Measurements from ENCODE around the gene CCAR1.

DNA sequence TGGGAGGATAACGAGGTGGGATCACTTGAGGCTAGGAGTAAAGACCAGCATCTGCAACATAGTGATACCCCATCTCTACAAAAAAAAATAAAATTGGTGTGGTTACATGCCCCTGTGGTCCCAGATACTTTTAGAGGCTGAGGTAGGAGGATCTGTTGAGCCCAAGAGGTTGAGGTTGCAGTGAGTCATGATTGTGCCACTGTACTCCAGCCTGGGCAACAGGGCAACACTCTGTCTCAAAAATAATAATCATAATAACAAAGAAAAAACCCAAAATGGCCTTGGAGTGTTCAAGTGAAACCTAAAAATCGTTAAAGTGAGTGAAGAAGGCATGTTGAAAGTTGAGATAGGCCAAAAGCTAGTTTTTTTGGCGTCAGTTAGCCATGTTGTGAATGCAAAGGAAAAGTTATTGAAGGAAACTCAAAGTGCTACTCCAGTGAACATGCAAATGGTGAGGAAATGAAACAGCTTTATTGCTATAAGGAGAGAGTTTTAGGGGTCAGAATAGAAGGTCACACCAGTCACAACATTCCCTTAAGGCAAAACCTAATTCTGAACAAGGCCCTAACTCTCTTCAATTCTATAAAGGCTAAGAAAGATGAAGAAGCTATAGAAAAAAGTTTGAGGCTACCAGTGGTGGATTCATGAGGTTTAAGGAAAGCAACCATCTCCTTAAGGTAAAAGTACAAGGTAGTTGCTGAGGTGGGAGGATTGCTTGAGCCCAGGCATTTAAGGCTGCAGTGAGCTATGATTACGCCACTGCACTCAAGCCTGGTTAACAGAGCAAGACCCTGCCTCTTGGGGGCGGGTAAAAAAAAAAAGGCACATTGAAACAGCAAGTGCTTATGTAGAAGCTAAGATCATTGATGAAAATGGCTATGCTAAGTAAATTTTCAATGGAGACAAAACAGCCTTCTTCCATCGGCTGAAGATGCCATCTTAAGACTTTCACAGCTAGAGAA lies 60.9 kb downstream of the CCAR1 start:
- TF ChIP-seq, protein P1, sequence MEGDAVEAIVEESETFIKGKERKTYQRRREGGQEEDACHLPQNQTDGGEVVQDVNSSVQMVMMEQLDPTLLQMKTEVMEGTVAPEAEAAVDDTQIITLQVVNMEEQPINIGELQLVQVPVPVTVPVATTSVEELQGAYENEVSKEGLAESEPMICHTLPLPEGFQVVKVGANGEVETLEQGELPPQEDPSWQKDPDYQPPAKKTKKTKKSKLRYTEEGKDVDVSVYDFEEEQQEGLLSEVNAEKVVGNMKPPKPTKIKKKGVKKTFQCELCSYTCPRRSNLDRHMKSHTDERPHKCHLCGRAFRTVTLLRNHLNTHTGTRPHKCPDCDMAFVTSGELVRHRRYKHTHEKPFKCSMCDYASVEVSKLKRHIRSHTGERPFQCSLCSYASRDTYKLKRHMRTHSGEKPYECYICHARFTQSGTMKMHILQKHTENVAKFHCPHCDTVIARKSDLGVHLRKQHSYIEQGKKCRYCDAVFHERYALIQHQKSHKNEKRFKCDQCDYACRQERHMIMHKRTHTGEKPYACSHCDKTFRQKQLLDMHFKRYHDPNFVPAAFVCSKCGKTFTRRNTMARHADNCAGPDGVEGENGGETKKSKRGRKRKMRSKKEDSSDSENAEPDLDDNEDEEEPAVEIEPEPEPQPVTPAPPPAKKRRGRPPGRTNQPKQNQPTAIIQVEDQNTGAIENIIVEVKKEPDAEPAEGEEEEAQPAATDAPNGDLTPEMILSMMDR (IDR thresholded peaks at IDR 0.05), result no peak
- no peak for TF ChIP-seq POLR2A (IDR thresholded peaks at IDR 0.05)
